Esophagus muscularis mucosa (tissue), 4 donors: ENCODE results near the gene SPATA19. TPM values are rescaled to one million over a fixed set of nuclear protein-coding genes. Genes with fewer than 3 reads are reported as not detected.
"Not testable (repeated sequence)": the region's sequence is repeated elsewhere in the genome, so short reads cannot be mapped to it uniquely, and the experiment has no call there.

Source experiments
- DNase-seq: peaks from one replicate; pipeline ENCODE4 v3.0.0-alpha.2; 2017; ENCODE audit errors: extremely low spot score
- H3K27ac ChIP-seq, 4 donors: fragments of 200-600 bp; sonication (generic); replicated peaks in 1 of 4; 1 replicate in 3 of 4; 2 replicates in 1 of 4; pipeline ENCODE4 v1.5.1; 2016 to 2019; ENCODE audit warnings: mild to moderate bottlenecking in 1 of 4
- H3K27me3 ChIP-seq, 4 donors: fragments of 200-600 bp; sonication (generic); one replicate each; pipeline versions ENCODE4 v1.5.1 to v1.6.0; 2016 to 2019
- H3K36me3 ChIP-seq, 4 donors: fragments of 200-600 bp; sonication (generic); one replicate each; pipeline ENCODE4 v1.5.1; 2016 to 2019
- H3K4me1 ChIP-seq, 4 donors: fragments of 200-600 bp; sonication (generic); one replicate each; pipeline ENCODE4 v1.5.1; 2016 to 2019
- H3K4me3 ChIP-seq, 4 donors: fragments of 200-600 bp; sonication (generic); 1 replicate in 2 of 4; 2 replicates in 2 of 4; pipeline ENCODE4 v1.5.1; 2016 to 2019; ENCODE audit warnings: mild to moderate bottlenecking in 4 of 4, moderate library complexity in 1 of 4
- H3K9me3 ChIP-seq, 4 donors: fragments of 200-600 bp; sonication (generic); 1 replicate in 3 of 4; 2 replicates in 1 of 4; pipeline ENCODE4 v1.5.1; 2016 to 2019
- CTCF ChIP-seq, 3 experiments: fragments of 200-600 bp in 2 of 3; fragments of 450-650 bp in 1 of 3; sonication (generic) in 2 of 3; IDR thresholded peaks; one replicate each; pipeline ENCODE4 v1.5.1; 2017 to 2019; ENCODE audit warnings: antibody characterized with exemption in 3 of 3, mild to moderate bottlenecking in 2 of 3, moderate library complexity in 1 of 3
- EP300 ChIP-seq: sonication (generic); formaldehyde crosslinking; IDR thresholded peaks from one replicate; pipeline ENCODE4 v1.6.1; 2017; ENCODE audit warnings: antibody characterized with exemption
- POLR2A ChIP-seq: fragments of 450-650 bp; IDR thresholded peaks from one replicate; pipeline ENCODE4 v1.6.1; 2017; ENCODE audit warnings: antibody characterized with exemption, moderate library complexity, mild to moderate bottlenecking, low read depth
- POLR2AphosphoS5 ChIP-seq, 2 donors: sonication (generic); formaldehyde crosslinking; IDR thresholded peaks; one replicate each; pipeline ENCODE4 v1.6.1; 2017; ENCODE audit warnings: antibody characterized with exemption in 2 of 2
- WGBS: methylation state at CpG from one replicate; pipeline ENCODE4 v1.1.5; 2018; 5-methylcytosine and 5-hydroxymethylcytosine counted together
- intact Hi-C: fragments of 100-400 bp; cut with DNase I; formaldehyde crosslinking; loops from one replicate; pipeline ENCODE4 v1.15.1; 2023
- total RNA-seq, 4 donors: library from RNA; depleted of rRNA; stranded (reverse); fragments of >200 nt; gene quantifications; one replicate each; pipeline versions ENCODE4 v1.1.0 to v1.2.1, GENCODE V29; 2016

Gene SPATA19
- total RNA-seq, 4 donors from 2014 or later: not detected

- no peak overlapping the region for H3K27ac ChIP-seq
- H3K9me3 ChIP-seq: no peaks in the 10 kb centered on the region
- DNase-seq: no peak
- no peaks in the 10 kb centered on the region for H3K4me1 ChIP-seq
- peaks cover 0 to 12% (median 0%) of the 10 kb centered on the region in 4 donors for H3K27me3 ChIP-seq
- no peaks in the 10 kb centered on the region for H3K36me3 ChIP-seq
- H3K4me3 ChIP-seq: no peak overlapping the region
- no peak for TF ChIP-seq POLR2AphosphoS5 (IDR thresholded peaks at IDR 0.05)
- TF ChIP-seq POLR2A: no peak
- TF ChIP-seq CTCF (IDR thresholded peaks at IDR 0.05): no peak
- no peak for TF ChIP-seq EP300
- intact Hi-C loops: no loop called here
Observed at GRCh38 chr11:133867456-133867855, 22.1 kb upstream of the SPATA19 start.

GRCh38 chr11:133865466-133865865, 20.2 kb upstream of the SPATA19 start:
- TF ChIP-seq POLR2AphosphoS5 (IDR thresholded peaks at IDR 0.05): no peak
- TF ChIP-seq EP300: no peak
- no peak for TF ChIP-seq CTCF (IDR thresholded peaks at IDR 0.05)
- TF ChIP-seq POLR2A: no peak

GRCh38 chr11:133864756-133865155, 19.4 kb upstream of the SPATA19 start:
- Histone ChIP-seq H3K27me3 (peaks cover 0 to 19% (median 0%) of the 10 kb centered on the region in 4 donors), H3K27ac (no peak overlapping the region), H3K9me3 (no peaks in the 10 kb centered on the region), H3K36me3 (no peaks in the 10 kb centered on the region), H3K4me3 (no peak overlapping the region), H3K4me1 (no peaks in the 10 kb centered on the region)
- 92% methylated on average over 20 of the region's 26 CpGs for WGBS
- DNase-seq: no peak
- intact Hi-C loops: no loop called here
- TF ChIP-seq EP300: no peak

More at GRCh38 chr11:133865466-133865865, 20.2 kb upstream of the SPATA19 start:
- peaks cover 0 to 19% (median 0%) of the 10 kb centered on the region in 4 donors for H3K27me3 ChIP-seq
- no peak for DNase-seq
- H3K4me1 ChIP-seq: no peaks in the 10 kb centered on the region
- intact Hi-C loops: no loop called here
- no peaks in the 10 kb centered on the region for H3K36me3 ChIP-seq
- no peak overlapping the region for H3K4me3 ChIP-seq
- no peak overlapping the region for H3K27ac ChIP-seq
- 92% methylated on average over 11 of the region's 11 CpGs for WGBS
- no peaks in the 10 kb centered on the region for H3K9me3 ChIP-seq

- H3K27ac ChIP-seq: no peak overlapping the region
- peaks cover 0 to 3% (median 0%) of the 10 kb centered on the region in 4 donors for H3K9me3 ChIP-seq
- no peak for TF ChIP-seq CTCF (IDR thresholded peaks at IDR 0.05)
- TF ChIP-seq POLR2AphosphoS5 (IDR thresholded peaks at IDR 0.05): no peak
- no peak for TF ChIP-seq POLR2A
- TF ChIP-seq EP300: no peak
- H3K4me3 ChIP-seq: no peak overlapping the region
- H3K36me3 ChIP-seq: no peaks in the 10 kb centered on the region
- peaks cover 0 to 19% (median 0%) of the 10 kb centered on the region in 4 donors for H3K27me3 ChIP-seq
- 69% methylated on average over 6 of the region's 6 CpGs for WGBS
- intact Hi-C loops: no loop called here
- no peaks in the 10 kb centered on the region for H3K4me1 ChIP-seq
- no peak for DNase-seq
Observed at GRCh38 chr11:133860151-133860550, 14.8 kb upstream of the SPATA19 start.

- H3K4me1 ChIP-seq, H3K27me3 ChIP-seq, H3K27ac ChIP-seq, H3K4me3 ChIP-seq, H3K36me3 ChIP-seq, intact Hi-C loops, DNase-seq, H3K9me3 ChIP-seq: not testable (repeated sequence)
- 32% methylated on average over 13 of the region's 13 CpGs for WGBS
Observed at GRCh38 chr11:133854330-133854960, 9.1 kb upstream of the SPATA19 start.

GRCh38 chr11:133844217-133844616, 1.1 kb downstream of the SPATA19 start:
- DNase-seq: no peak
- WGBS: 82% methylated on average over 6 of the region's 6 CpGs
- intact Hi-C loops: no loop called here
- Histone ChIP-seq H3K36me3 (no peaks in the 10 kb centered on the region), H3K4me3 (no peak overlapping the region), H3K9me3 (peaks cover 0 to 10% (median 0%) of the 10 kb centered on the region in 4 donors), H3K27ac (no peak overlapping the region), H3K27me3 (peaks cover 0 to 13% (median 0%) of the 10 kb centered on the region in 4 donors), H3K4me1 (no peaks in the 10 kb centered on the region)
- TF ChIP-seq CTCF (IDR thresholded peaks at IDR 0.05) (no peak), EP300 (no peak), POLR2A (no peak), POLR2AphosphoS5 (IDR thresholded peaks at IDR 0.05) (no peak)
